HPDE6-E6E7 (cell line): Measurements from ENCODE around the gene FTCD.
"Not testable (repeated sequence)": the region's sequence is repeated elsewhere in the genome, so short reads cannot be mapped to it uniquely, and the experiment has no call there.

ENCODE experiments used
- DNase-seq: peaks from one replicate; pipeline ENCODE4 v3.0.0; 2011; ENCODE audit warnings: missing footprints; ENCODE audit errors: extremely low spot score

FTCD gene

GRCh38 chr21:46171996-46172862 lies 16.9 kb upstream of the FTCD start:
- no peak for DNase-seq

DNA sequence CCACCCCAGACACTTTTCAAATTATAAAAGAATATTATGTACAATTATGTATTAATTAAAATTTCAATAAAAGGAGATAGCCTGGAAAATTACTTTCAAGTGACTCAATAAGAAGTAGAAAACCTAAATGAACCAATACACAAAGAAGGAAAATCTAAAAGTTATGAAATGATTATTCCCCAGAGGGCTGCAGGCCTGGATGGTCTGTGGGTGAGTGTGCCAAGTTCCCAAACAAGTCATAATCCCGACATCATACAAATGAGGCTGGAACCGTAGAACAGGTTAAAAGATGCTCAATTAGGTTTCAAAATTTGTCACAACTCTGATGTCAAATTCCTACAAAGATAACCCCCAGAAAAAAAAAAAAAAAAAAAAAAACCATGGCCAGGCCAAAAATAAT lies 16.2 kb upstream of the FTCD start:
- no peak for DNase-seq

DNA sequence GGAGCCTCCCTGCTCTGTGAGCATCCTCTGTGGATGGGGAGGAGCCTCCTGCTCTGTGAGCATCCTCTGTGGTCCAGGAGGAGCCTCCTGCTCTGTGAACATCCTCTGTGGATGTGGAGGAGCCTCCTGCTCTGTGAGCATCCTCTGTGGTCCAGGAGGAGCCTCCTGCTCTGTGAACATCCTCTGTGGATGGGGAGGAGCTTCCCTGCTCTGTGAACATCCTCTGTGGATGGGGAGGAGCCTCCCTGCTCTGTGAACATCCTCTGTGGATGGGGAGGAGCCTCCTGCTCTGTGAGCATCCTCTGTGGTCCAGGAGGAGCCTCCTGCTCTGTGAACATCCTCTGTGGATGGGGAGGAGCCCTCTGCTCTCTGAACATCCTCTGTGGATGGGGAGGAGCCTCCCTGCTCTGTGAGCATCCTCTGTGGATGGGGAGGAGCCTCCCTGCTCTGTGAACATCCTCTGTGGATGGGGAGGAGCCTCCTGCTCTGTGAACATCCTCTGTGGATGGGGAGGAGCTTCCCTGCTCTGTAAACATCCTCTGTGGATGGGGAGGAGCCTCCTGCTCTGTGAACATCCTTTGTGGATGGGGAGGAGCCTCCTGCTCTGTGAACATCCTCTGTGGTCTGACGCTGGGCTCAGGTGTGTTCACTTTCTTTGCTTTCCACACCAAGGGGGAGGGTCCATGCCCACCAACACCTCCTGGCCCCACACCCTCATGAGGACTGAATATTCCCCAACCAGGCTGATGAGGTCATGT lies 15.2 kb upstream of the FTCD start:
- DNase-seq = not testable (repeated sequence)

GRCh38 chr21:46168659-46169386 lies 13.4 kb upstream of the FTCD start:
- no peak for DNase-seq

DNA sequence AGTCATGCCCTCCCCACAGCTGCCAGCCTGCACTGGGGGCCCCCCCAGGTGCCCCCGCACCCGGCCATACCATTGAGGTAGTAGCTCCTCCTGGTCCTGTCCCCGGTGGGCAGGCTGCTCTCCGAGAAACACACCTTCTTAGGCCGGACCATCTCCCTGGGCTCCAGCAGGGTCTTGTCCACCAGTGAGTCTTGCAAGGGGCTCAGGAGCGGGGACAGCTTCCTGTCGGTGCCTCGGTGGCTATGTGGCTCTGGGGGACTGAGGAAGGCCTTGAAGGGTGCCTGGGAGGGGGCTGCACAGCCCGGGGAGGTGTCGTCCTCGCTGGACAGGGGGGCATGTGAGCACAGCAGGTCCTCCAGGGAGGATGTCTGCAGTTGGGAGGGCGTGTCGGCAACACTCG lies 12.9 kb upstream of the FTCD start:
- no peak for DNase-seq

GRCh38 chr21:46165098-46165497 lies 9.7 kb upstream of the FTCD start:
- DNase-seq = no peak

GRCh38 chr21:46163380-46163779 lies 8.0 kb upstream of the FTCD start:
- DNase-seq = no peak

- no peak for DNase-seq
Observed at GRCh38 chr21:46161633-46162592, 6.5 kb upstream of the FTCD start.

DNA sequence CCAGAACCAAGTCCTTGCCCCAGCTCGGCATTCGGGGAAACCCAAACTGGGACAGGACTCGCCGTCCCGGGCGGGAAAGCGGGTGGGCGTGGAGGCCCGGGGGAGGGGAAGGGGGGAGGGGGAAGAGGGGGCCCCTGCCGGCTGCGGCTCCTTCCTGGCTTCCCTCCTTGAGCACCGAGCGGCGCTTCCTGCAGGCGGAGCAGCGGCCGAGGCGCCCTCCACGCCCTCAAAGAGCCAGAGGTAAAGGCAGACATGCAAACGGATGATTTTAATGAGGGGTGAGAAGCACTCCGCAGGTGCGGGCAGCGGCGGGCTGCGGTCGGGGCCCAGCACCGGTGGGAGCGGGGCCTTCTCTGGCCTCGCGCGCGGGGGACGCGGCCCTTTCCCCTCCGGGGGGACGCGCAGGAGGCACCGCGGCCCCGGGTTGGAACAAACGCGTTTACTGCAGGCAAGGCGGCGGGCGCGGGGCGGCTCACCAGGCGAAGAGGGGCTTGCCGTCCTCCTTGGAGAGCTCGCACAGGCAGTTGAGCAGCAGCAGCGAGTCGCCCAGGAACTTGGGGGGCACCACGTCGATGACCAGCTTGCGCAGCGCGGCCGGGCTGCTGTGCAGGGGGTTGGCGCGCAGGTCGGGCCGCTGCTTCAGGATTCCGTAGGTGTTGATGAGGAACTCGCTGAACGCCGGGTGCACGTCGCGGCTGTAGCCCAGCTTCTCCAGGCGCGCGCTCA lies 5.7 kb upstream of the FTCD start:
- no peak for DNase-seq

DNA sequence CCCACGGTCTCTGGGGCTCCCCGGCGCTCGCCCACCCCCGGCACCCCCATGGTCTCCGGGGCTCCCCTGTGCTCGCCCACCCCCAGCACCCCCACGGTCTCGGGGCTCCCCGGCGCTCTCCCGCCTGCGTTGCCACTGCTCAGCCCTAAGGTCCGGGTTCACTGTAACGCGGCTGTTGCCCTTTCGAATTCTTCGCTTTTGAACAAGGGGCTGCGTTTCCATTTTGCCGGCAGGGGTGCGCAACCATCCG lies 5.2 kb upstream of the FTCD start:
- DNase-seq = no peak

GRCh38 chr21:46159841-46160656 lies 4.7 kb upstream of the FTCD start:
- DNase-seq = no peak

GRCh38 chr21:46159390-46159789 lies 4.0 kb upstream of the FTCD start:
- no peak for DNase-seq

DNA sequence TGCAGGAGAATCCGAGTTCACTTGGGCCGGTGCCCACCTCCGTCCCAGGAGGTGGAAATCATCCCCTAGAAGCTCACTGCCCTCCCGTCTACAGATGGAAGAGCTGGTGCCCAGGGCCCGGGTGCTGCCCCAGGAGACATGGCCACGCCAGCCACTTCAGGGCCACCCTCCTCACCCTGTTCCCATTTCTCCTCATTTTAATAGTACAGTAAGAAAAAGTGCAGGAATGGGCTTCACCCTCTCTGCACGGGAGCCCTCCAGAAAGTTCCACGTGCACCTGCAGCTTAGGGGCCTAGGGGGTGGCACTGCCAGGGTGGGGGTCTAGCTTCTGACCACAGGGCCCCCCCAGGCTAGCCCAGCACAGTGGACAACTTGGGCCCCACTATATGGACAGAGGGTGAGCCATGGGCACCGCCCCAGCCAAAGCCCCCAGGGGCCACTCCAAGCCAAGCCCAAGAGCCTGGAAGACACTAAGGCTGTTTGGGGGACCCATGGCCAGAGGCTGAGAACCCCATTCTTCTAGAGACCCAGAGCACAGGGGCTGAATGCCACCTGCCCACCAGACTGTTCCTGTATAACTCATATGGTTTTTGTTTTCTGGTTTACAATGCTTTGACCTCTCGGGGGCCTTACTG lies 3.4 kb upstream of the FTCD start:
- DNase-seq = no peak

- DNase-seq = no peak
Observed at GRCh38 chr21:46157987-46158451, 2.6 kb upstream of the FTCD start.

DNA sequence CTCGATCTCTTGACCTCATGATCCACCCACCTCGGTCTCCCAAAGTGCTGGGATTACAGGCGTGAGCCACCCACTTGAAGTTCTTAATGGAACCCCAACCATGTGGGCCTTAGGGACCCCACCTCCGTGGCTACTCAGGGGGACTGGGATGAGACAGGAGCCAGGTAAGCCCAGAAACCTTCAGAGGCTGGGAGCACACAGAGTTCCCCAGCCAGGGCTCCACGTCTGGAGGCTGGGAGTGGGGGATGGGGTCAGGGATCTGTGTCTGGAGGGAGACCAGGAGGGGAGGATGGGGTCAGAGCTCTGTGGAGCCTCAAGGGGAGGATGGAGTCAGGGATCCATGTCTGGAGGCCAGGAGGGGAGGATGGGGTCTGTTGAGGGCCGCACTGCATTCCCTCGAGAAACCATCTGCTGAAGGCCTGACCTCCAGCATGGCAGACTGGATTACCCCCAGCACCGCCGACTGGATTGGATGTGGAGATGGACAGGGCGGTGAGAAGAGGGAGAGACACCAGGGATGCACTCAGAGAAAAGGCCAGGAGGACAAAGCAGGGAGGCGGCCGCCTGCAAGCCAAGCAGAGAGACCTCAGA lies 2.1 kb upstream of the FTCD start:
- no peak for DNase-seq

- DNase-seq = no peak
Observed at GRCh38 chr21:46156678-46157077, 1.3 kb upstream of the FTCD start.

DNA sequence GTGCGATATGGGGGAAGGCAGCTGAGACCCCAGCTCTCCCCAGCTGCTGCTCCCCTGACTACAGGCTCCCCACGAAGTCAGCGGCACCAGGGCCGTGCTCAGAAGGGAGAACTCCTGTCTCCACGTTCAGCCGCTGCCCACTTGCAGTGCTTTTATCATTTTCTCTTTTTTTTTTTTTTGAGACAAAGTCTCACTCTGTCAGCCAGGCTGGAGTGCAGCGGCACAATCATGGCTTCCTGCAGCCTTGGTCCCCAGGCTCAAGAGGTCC lies 933 bp upstream of the FTCD start:
- DNase-seq = no peak

- no peak for DNase-seq
Observed at GRCh38 chr21:46154955-46155513, 345 bp downstream of the FTCD start.
